ENCODE results near the gene KIF5B.
"Not testable (repeated sequence)": the region's sequence is repeated elsewhere in the genome, so short reads cannot be mapped to it uniquely, and the experiment has no call there.

KIF5B gene

GRCh38 chr10:32004161-32004591 lies 52.0 kb downstream of the KIF5B start:
- DNase-seq: no peak

GRCh38 chr10:32002531-32002930 lies 53.7 kb downstream of the KIF5B start:
- no peak for DNase-seq

- DNase-seq: no peak
Measured at GRCh38 chr10:32000937-32001336, 55.3 kb downstream of the KIF5B start.

- DNase-seq: no peak
Measured at GRCh38 chr10:31999836-32000235, 56.4 kb downstream of the KIF5B start.

GRCh38 chr10:31999070-31999660 lies 57.1 kb downstream of the KIF5B start:
- no peak for DNase-seq

- no peak for DNase-seq
Measured at GRCh38 chr10:31994926-31995325, 61.3 kb downstream of the KIF5B start.

- no peak for DNase-seq
Measured at GRCh38 chr10:31990937-31991336, 65.3 kb downstream of the KIF5B start.

- DNase-seq: not testable (repeated sequence)
Measured at GRCh38 chr10:31987786-31988185, 68.4 kb downstream of the KIF5B start.

GRCh38 chr10:31982111-31982510 lies 74.1 kb downstream of the KIF5B start:
- DNase-seq: no peak

GRCh38 chr10:31980471-31980870 lies 75.8 kb downstream of the KIF5B start:
- no peak for DNase-seq

- not testable (repeated sequence) for DNase-seq
Measured at GRCh38 chr10:31979071-31979470, 77.2 kb downstream of the KIF5B start.

- no peak for DNase-seq
Measured at GRCh38 chr10:31978156-31978483, 78.1 kb downstream of the KIF5B start.

GRCh38 chr10:31977440-31978155 lies 78.6 kb downstream of the KIF5B start:
- no peak for DNase-seq

GRCh38 chr10:31975157-31975765 lies 81.0 kb downstream of the KIF5B start:
- no peak for DNase-seq

- no peak for DNase-seq
Measured at GRCh38 chr10:31974434-31975124, 81.6 kb downstream of the KIF5B start.

GRCh38 chr10:31972519-31973041 lies 83.6 kb downstream of the KIF5B start:
- DNase-seq: no peak

- DNase-seq: not testable (repeated sequence)
Measured at GRCh38 chr10:31969847-31970246, 86.4 kb downstream of the KIF5B start.

GRCh38 chr10:31963589-31963980 lies 92.6 kb downstream of the KIF5B start:
- no peak for DNase-seq

- no peak for DNase-seq
Measured at GRCh38 chr10:31962826-31963588, 93.2 kb downstream of the KIF5B start.

- no peak for DNase-seq
Measured at GRCh38 chr10:31961277-31962074, 94.7 kb downstream of the KIF5B start.

GRCh38 chr10:31959461-31960173 lies 96.6 kb downstream of the KIF5B start:
- no peak for DNase-seq

All from activated gamma-delta T cell treated with Interleukin-2 at 50 U/mL for 16 hours (primary cell).